ENCODE measurements around the gene GATA6.
"Not testable (repeated sequence)": the region's sequence is repeated elsewhere in the genome, so short reads cannot be mapped to it uniquely, and the experiment has no call there.

Gene GATA6

DNA sequence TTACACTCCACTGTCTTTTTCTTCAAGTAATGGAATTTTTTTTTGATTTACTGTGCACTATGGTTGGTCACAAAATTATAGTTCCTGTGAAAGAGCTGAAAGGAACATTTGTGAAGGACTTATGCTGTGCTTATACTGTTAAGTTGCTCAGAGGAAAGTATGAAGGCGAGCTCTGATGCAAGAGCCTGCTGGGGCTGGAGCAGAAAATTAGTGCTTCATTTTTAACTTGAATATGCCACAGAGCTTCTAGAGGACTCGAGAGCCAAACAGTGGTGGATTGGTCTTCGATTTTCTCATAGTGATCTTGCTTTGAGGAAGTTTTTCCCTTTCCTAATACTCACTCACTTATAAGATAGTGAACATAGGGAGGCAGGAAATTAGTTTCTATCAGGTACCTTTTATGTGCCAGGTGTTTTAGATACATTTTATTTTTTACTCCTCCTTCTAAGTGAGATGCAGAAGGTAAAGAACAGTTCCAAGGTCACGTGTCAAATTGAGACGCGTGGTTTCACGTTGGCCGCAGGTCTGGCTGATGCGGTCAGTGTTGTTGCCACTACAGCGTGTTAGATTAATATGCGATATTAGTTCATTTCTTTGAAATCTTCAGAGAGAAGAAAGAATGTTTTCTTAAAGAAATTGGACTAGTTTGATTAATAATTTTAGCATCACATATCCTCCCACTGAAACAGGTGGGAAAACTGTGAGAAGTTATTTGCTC is 20.2 kb downstream of the GATA6 start:
- no peak for DNase-seq (ENCODE audit: extremely low read depth, low read depth)
- TF ChIP-seq, protein P1, sequence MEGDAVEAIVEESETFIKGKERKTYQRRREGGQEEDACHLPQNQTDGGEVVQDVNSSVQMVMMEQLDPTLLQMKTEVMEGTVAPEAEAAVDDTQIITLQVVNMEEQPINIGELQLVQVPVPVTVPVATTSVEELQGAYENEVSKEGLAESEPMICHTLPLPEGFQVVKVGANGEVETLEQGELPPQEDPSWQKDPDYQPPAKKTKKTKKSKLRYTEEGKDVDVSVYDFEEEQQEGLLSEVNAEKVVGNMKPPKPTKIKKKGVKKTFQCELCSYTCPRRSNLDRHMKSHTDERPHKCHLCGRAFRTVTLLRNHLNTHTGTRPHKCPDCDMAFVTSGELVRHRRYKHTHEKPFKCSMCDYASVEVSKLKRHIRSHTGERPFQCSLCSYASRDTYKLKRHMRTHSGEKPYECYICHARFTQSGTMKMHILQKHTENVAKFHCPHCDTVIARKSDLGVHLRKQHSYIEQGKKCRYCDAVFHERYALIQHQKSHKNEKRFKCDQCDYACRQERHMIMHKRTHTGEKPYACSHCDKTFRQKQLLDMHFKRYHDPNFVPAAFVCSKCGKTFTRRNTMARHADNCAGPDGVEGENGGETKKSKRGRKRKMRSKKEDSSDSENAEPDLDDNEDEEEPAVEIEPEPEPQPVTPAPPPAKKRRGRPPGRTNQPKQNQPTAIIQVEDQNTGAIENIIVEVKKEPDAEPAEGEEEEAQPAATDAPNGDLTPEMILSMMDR (IDR thresholded peaks at IDR 0.05; ENCODE audit: low read depth, low read length): no peak

DNA sequence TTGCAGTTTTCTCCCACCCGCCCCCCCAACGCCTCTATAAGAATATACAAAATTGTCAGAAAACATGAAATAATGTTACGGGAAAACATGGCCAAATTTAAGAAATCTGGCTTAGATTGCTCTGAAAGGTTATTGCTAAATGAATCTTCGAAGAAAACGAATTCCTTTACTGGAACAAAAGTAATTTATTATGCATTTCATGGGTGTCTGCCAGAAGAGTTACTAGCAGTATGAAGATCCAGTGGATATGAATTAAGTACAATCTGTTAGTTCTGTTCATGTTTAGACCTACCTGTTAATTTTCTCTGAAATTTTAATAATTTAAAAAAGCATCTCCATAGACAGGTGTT is 21.9 kb downstream of the GATA6 start:
- no peak for DNase-seq (ENCODE audit: extremely low read depth, low read depth)
- TF ChIP-seq, protein P1 (IDR thresholded peaks at IDR 0.05; ENCODE audit: low read depth, low read length): no peak

DNA sequence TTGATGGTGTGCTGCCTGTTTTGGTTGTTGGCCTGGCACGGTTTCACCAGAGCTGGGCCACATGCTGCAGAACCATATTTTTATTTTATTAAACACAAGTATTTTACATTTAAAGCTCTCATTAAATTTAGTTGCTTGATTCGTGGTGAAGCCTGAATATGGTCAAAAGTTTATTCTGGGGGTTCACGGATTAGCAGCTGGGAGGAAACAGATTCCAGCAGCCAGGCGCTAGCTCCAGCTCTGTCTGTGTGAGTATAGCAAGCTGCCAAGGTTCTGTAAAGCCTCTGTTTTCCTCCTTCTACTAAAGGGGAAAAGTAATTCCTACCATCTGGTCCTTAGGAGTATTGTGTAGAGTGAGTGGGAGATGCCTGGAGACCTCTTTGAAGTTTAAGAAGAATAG is 22.5 kb downstream of the GATA6 start:
- TF ChIP-seq, protein P1 (IDR thresholded peaks at IDR 0.05; ENCODE audit: low read depth, low read length): no peak
- DNase-seq (ENCODE audit: extremely low read depth, low read depth): no peak

DNA sequence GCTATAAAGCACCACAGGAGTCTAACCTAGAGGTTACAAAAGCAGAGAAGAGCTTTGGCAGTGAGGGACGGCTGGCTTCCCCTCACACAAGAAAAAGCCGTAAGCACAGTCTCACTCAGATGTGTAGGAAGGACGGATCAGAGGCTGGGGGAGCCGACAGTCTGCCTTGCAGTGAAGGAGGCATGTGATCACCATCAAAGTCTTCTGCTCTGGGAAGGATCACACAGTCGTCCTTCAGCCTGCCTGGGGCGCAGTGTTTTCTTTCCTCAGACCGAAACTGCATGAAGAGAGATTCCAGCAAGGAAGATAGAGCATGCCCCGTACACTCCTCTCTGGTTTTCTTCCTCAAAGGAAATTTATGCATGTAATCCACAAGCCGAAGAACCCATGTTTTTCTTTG is 24.1 kb downstream of the GATA6 start:
- no peak for DNase-seq (ENCODE audit: extremely low read depth, low read depth)
- TF ChIP-seq, protein P1 (IDR thresholded peaks at IDR 0.05; ENCODE audit: low read depth, low read length): no peak

DNA sequence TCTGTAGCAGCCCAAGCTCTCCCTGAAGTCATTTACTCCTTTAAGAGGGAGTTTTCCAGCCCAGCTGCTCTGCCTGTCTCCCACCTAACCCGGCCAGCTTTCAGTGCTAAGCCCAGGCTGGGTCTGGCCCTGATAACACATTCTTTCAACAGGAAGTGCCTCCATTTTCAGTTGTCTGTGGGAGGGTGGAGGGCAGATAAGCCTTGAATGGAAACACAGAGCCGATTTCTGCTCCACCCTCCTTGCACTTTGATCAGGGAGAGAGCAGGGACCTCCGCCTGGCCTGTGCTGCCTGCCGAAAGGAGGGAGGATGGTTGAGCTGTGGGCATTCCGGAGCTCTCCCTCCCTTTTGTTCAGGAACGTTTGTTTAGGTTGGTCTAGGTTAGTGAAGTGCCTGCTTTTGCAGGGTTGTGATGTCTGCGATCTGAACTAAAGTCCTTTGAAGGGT is 24.8 kb downstream of the GATA6 start:
- DNase-seq (ENCODE audit: extremely low read depth, low read depth): no peak
- TF ChIP-seq, protein P1 (IDR thresholded peaks at IDR 0.05; ENCODE audit: low read depth, low read length): no peak

DNA sequence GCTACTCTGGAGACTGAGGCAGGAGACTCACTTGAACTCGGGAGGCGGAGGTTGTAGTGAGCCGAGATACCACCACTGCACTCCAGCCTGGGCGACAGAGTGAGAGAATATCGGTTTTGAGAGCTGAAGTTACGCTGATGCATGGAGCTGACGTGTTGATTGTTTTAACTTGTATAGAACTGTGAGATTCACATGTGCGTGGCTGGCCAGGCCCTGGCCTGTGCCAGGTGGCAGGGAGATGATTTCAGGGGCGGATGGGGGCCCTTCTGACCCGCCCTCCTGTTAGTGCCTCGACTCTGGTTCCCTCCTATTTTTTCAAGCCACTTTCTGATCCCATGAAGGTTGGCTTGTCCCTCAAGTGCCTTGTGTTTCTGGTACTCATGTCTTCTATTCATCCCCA is 25.7 kb downstream of the GATA6 start:
- TF ChIP-seq, protein P1 (IDR thresholded peaks at IDR 0.05; ENCODE audit: low read depth, low read length): no peak
- DNase-seq (ENCODE audit: extremely low read depth, low read depth): no peak

DNA sequence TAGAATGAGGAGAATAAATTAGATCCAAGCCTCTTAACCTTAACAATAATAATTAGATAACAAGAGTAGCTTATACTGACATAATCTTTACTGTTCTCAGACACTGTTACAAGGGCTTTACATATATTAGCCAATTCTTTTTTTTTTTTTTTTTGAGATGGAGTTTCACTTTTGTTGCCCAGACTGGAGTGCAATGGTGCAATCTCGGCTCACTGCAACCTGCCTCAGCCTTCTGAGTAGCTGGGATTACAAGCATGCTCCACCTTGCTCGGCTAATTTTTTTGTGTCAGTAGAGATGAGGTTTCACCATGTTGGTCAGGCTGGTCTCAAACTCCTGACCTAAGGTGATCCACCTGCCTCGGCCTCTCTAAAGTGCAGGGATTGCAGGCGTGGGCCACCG is 27.6 kb downstream of the GATA6 start:
- not testable (repeated sequence) for DNase-seq (ENCODE audit: extremely low read depth, low read depth)

DNA sequence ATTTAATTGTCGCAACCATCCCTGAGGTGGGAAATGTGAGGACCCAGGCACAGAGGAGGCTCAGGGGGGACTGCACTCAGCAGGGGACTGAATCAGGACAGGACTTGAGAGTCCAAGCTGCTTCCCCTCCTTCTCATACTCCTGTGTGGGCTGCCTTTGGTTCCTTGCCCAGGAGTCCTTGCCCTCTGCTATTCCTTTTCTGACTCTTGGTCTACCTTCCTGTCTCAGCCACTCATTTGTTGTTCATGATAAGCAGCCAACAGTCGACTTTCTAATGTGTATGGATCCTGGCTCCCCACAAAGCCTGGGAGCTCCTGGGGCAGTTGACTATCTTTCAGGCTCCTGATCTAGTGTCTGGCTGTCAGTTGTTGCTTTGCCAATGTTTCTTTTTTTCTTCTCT is 28.3 kb downstream of the GATA6 start:
- DNase-seq (ENCODE audit: extremely low read depth, low read depth): no peak
- TF ChIP-seq, protein P1 (IDR thresholded peaks at IDR 0.05; ENCODE audit: low read depth, low read length): no peak

Measured in AG09319 (cell line).